ENCODE measurements around the gene GSK3B.

Gene GSK3B

GRCh38 chr3:119779731-119780383 lies 314.4 kb downstream of the GSK3B start:
- H3K9ac ChIP-seq (ENCODE audit: low read length) = no peak overlapping the region
- peaks cover 2% of the 10 kb centered on the region; the same call in 1 of the 2 replicates for H3K4me1 ChIP-seq (ENCODE audit: control insufficient read depth, insufficient read depth, low read length)
- peaks cover 15% of the 10 kb centered on the region for H3K9me3 ChIP-seq (ENCODE audit: control insufficient read depth, insufficient read depth, low read depth, low read length)
- H3K4me3 ChIP-seq (ENCODE audit: low read depth, low read length) = no peak overlapping the region
- H3K36me3 ChIP-seq (ENCODE audit: control insufficient read depth, insufficient read depth, low read length) = no peaks in the 10 kb centered on the region
- no peak overlapping the region for H3K27ac ChIP-seq (ENCODE audit: low read depth, low read length)
- H3K27me3 ChIP-seq (ENCODE audit: control insufficient read depth, insufficient read depth, low read length) = no peaks in the 10 kb centered on the region

GRCh38 chr3:119778811-119779210 lies 315.4 kb downstream of the GSK3B start:
- Histone ChIP-seq H3K4me3 (ENCODE audit: low read depth, low read length) (no peak overlapping the region), H3K27ac (ENCODE audit: low read depth, low read length) (no peak overlapping the region), H3K9me3 (ENCODE audit: control insufficient read depth, insufficient read depth, low read depth, low read length) (peaks cover 15% of the 10 kb centered on the region), H3K4me1 (ENCODE audit: control insufficient read depth, insufficient read depth, low read length) (peaks cover 6% of the 10 kb centered on the region; the same call in 1 of the 2 replicates), H3K36me3 (ENCODE audit: control insufficient read depth, insufficient read depth, low read length) (no peaks in the 10 kb centered on the region), H3K27me3 (ENCODE audit: control insufficient read depth, insufficient read depth, low read length) (no peaks in the 10 kb centered on the region), H3K9ac (ENCODE audit: low read length) (no peak overlapping the region)

- peaks cover 15% of the 10 kb centered on the region for H3K9me3 ChIP-seq (ENCODE audit: control insufficient read depth, insufficient read depth, low read depth, low read length)
These were observed 316.1 kb downstream of the GSK3B start for GRCh38 chr3:119778176-119778575.

GRCh38 chr3:119776304-119776703 lies 317.9 kb downstream of the GSK3B start:
- H3K27ac ChIP-seq (ENCODE audit: low read depth, low read length) = no peak overlapping the region

More at GRCh38 chr3:119778176-119778575, 316.1 kb downstream of the GSK3B start:
- Histone ChIP-seq H3K36me3 (ENCODE audit: control insufficient read depth, insufficient read depth, low read length) (no peaks in the 10 kb centered on the region), H3K27ac (ENCODE audit: low read depth, low read length) (no peak overlapping the region), H3K4me3 (ENCODE audit: low read depth, low read length) (no peak overlapping the region), H3K9ac (ENCODE audit: low read length) (no peak overlapping the region), H3K4me1 (ENCODE audit: control insufficient read depth, insufficient read depth, low read length) (peaks cover 6% of the 10 kb centered on the region; the same call in 1 of the 2 replicates), H3K27me3 (ENCODE audit: control insufficient read depth, insufficient read depth, low read length) (no peaks in the 10 kb centered on the region)

GRCh38 chr3:119774444-119774843 lies 319.8 kb downstream of the GSK3B start:
- Histone ChIP-seq H3K4me1 (ENCODE audit: control insufficient read depth, insufficient read depth, low read length) (peaks cover 6% of the 10 kb centered on the region; the same call in 1 of the 2 replicates), H3K27ac (ENCODE audit: low read depth, low read length) (no peak overlapping the region), H3K4me3 (ENCODE audit: low read depth, low read length) (no peak overlapping the region), H3K36me3 (ENCODE audit: control insufficient read depth, insufficient read depth, low read length) (no peaks in the 10 kb centered on the region), H3K9me3 (ENCODE audit: control insufficient read depth, insufficient read depth, low read depth, low read length) (peaks cover 15% of the 10 kb centered on the region), H3K27me3 (ENCODE audit: control insufficient read depth, insufficient read depth, low read length) (no peaks in the 10 kb centered on the region), H3K9ac (ENCODE audit: low read length) (no peak overlapping the region)

More at GRCh38 chr3:119776304-119776703, 317.9 kb downstream of the GSK3B start:
- peaks cover 6% of the 10 kb centered on the region; the same call in 1 of the 2 replicates for H3K4me1 ChIP-seq (ENCODE audit: control insufficient read depth, insufficient read depth, low read length)
- H3K36me3 ChIP-seq (ENCODE audit: control insufficient read depth, insufficient read depth, low read length) = no peaks in the 10 kb centered on the region
- H3K4me3 ChIP-seq (ENCODE audit: low read depth, low read length) = no peak overlapping the region
- no peak overlapping the region for H3K9ac ChIP-seq (ENCODE audit: low read length)
- H3K9me3 ChIP-seq (ENCODE audit: control insufficient read depth, insufficient read depth, low read depth, low read length) = peaks cover 15% of the 10 kb centered on the region
- H3K27me3 ChIP-seq (ENCODE audit: control insufficient read depth, insufficient read depth, low read length) = no peaks in the 10 kb centered on the region

All from HUES6 (cell line).